Stimulated activated CD8-positive, alpha-beta memory T cell treated with anti-CD3 and anti-CD28 coated beads, Interleukin-2, amount 100 ng/mL, for 1 hour (primary cell): Measurements from ENCODE around the gene ITGAL.
"Not testable (repeated sequence)": the region's sequence is repeated elsewhere in the genome, so short reads cannot be mapped to it uniquely, and the experiment has no call there.

Experiments
- DNase-seq, 2 donors: peaks; one replicate each; pipeline ENCODE4 v3.0.0-alpha.2; 2020; ENCODE audit warnings: low read depth in 2 of 2

The ITGAL gene

DNA sequence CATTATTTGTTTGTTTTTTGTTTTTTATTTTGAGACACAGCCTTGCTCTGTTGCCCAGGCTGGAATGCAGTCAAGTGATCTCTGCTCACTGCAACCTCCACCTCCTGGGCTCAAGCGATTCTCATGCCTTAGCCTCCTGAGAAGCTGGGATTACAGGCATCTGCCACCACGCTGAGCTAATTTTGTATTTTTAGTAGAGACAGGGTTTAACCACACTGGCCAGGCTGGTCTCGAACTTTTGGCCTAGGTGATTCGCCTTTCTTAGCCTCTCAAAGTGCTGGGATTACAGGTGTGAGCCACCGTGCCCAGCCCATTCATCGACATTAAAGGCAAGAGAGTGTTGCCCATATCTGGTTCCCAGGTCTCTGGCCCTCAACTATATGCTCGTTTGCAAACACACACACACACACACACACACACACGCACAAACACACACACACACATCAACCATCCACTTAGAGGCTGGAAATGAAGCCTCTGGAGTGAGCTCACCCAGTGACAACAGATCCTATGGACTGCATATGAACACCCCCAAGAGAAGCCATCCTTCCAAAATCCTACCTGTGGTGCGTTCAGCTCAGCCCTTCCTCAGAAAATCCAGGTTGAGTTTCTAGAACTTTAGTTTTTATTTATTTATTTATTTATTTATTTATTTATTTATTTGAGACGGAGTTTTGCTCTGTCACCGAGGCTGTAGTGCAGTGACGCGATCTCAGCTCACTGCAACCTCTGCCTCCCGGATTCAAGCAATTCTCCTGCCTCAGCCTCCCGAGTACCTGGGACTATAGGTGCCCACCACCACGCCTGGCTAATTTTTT is 14.6 kb upstream of the ITGAL start:
- no peak for DNase-seq

DNA sequence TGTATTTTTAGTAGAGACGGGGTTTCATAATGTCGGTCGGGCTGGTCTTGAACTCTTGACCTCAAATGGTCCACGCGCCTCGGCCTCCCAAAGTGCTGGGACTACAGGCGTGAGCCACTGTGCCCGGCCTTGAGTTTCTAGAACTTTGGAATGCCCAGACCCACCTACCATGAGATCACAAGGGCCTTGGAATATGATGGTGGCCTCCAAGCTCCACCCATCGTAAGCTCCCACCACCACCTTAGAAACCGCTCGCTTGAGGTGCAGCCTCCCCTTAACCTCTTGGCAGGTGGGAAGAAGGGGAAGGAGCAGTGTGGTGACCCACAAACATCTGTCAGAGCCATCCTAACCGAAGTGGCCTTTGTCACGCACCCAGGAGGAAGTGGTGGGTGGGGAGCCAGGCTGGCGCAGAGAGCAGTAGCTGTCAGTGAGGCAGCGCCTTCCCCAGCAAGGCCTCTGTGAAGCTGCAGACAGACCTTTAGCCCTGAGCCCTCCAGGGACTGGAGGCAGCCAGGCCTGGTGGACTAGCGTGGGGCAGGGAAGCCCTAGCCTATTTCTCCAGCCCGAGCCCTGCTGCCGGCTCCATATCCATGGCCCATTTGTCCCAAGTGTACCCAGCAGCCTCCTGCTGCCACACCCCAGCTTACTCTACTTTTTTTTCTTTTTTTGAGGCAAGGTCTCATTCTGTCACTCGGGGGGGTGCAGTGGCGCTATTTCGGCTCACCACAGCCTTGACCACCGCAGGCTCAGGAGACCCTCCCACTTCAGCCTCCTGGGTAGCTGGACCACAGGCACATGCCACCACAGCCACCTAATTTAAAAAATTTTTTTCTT is 13.8 kb upstream of the ITGAL start:
- peak; percentile 44 to 57 for DNase-seq

DNA sequence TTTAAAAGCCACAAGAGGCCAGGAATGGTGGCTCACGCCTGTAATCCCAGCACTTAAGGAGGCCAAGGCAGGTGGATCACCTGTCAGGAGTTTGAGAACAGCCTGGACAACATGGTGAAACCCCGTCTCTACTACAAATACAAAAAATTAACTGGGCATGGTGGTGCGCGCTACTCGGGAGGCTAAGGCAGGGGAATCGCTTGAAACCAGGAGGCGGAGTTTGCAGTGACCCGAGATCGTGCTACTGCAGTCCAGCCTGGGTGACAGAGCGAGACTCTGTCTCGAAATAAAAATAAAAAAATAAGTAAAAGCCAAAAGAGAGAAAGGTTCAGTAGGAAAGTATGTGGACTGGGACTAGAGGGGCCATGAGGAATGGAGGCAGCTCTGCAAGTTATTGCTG is 13.1 kb upstream of the ITGAL start:
- DNase-seq = no peak

DNA sequence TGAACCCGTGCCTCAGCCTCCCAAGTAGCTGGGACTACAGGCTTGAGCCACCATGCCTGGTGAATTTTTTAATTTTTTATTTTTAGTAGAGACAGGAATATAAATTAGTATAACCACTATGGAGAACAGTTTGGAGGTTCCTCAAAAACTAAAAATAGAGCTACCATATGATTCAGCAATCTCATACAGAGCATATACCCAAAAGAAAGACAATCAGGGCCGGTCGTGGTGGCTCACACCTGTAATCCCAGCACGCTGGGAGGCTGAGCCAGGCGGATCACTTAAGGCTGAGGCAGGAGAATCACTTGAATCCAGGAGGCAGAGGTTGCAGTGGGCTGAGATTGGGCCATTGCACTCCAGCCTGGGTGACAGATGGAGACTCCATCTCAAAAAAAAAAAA is 11.1 kb upstream of the ITGAL start:
- not testable (repeated sequence) for DNase-seq

DNA sequence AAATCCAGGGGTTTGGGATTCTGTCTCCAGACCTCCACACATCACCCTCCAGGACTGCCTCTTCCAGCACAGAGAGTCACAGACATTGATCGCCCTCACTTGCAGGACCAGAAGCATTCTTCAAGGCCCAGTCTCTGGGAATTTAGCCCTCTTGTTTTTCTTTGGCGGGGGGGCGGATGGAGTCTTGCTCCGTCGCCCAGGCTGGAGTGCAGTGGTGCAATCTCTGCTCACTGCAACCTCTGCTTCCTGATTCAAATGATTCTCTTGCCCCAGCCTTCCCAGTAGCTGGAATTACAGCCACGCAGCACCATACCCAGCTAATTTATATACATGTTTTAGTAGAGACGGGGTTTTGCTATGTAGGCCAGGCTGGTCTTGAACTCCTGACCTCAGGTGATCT is 8.5 kb upstream of the ITGAL start:
- DNase-seq = no peak

DNA sequence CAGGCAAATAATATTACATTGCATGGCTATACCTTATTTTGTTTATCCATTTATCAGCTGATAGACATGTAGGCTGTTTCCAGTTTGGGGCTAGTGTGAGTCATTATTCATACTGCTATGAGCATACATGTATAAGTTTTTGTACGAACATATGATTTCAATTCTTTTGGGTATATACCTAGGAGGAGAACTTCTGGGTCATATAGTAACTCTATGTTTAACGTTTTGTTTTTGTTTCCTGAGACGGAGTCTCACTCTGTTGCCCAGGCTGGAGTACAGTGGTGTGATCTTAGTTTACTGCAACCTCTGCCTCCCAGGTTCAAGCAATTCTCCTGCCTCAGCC is 2.4 kb upstream of the ITGAL start:
- no peak for DNase-seq

DNA sequence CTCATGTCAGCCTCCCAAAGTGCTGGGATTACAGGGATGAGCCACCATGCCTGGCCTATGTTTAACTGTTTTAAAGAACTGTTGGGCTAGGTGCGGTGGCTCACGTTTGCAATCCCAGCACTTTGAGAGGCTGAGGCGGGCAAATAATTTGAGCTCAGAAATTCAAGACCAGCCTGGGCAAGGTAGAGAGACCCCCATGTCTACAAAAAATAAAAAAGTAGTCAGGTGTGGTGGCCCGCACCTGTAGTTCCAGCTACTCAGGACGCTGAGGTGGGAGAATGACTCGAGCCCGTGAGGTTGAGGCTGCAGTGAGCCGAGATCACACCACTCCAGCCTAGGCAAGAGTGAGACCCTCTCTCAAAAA is 1.9 kb upstream of the ITGAL start:
- no peak for DNase-seq

DNA sequence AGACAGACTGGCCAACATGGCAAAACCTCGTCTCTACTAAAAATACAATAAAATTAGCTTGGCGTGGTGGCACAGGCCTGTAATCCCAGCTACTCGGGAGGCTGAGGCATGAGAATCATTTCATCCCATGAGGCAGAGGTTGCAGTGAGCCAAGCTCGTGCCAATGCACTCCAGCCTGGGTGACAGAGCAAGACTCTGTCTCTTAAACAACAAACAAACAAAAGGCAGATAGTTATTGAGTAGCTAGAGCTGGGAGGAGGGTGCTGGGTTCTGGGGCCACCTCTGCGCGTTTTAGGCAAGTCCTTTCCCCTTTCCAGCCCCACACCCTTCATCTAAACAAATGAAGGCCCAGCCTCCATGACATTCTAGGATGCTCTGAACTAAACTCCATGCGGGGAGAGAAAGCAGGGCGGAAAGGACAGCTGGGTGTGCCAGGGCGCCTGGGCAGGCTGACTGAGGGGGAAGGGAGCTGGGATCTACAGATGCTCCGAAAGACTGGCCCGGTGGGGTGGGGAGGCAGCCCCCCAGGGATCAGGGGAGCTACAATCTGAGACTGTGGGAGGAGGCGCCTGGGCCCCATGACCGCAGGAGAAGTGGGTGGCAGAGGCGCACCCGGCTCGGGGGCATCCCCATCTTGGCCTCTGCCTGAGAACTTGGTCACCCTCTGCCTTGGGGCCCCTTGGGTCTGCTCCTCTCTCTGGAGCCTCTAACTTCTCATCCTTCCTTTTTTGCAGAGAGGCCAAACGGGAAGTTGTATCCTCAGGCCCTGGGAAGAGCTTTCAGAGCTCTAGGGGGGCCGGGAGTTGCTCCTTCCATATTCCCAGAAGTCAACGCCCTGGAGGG is 910 bp downstream of the ITGAL start:
- peak in 1 of 2 donors; percentile 26 for DNase-seq

DNA sequence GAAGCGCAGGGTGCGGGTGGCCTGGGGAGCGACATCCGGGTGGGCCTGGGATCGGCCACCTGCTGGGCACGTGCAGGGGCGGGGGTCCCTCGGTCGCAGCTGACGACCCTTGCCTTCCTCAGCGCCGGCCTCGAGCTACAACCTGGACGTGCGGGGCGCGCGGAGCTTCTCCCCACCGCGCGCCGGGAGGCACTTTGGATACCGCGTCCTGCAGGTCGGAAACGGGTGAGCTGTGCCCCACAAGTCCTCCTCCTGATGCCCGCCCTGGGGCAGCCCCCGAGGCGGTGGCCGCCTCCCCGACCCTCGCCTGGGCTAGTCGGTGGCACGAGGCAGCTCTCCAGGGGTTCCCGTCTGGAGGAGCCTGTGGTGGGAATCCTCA is 1.5 kb downstream of the ITGAL start:
- no peak for DNase-seq

DNA sequence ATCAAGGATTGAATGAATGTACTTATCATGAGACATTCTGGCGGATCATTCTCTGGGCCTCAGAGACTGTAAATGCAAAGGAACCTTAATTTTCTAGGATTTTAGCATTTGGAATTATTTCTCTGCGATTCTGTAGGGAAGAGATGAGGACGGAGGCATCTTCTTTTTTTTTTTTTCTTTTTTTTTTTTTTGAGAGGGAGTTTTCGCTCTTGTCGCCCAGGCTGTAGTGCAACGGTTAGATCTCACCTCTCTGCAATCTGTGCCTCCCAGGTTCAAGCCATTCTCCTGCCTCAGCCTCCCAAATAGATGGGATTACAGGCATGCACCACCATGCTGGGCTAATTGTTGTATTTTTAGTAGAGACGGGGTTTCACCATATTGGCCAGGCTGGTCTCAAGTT is 2.1 kb downstream of the ITGAL start:
- DNase-seq = no peak

DNA sequence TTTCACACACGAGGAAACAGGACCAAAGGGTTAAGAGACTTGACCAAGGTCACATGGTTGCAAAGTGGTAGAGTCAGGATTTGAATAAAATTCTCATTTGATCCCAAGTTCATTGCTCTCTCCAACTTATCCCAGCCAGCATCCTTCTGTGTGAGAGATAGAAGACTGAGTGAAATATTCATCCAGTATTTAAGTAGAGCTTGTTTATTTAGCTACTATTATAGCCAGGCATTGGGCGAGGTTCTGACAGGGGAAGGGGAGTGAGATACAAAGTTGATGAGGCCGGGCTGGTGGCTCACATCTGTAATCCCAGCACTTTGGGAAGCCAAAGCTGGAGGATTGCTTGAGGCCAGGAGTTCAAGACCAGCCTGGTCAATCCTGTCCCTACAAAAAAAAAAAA is 4.4 kb downstream of the ITGAL start:
- DNase-seq = no peak

DNA sequence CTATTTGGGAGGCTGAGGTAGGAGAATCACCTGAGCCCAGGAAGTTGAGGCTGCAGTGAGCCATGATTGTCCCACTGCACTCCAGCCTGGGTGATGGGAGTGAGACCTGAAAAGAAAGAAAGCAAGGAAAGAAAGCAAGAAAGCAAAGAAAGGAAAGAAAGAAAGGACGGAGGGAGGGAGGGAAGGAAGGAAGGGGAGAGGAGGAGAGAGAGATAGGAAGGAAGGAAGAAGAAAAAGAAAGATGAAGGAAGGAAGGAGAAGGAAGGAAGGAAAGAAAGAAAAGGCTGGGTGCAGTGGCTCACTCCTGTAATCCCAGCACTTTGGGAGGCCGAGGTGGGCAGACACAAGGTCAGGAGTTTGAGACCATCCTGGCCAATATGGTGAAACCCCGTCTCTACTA is 5.2 kb downstream of the ITGAL start:
- DNase-seq = not testable (repeated sequence)

DNA sequence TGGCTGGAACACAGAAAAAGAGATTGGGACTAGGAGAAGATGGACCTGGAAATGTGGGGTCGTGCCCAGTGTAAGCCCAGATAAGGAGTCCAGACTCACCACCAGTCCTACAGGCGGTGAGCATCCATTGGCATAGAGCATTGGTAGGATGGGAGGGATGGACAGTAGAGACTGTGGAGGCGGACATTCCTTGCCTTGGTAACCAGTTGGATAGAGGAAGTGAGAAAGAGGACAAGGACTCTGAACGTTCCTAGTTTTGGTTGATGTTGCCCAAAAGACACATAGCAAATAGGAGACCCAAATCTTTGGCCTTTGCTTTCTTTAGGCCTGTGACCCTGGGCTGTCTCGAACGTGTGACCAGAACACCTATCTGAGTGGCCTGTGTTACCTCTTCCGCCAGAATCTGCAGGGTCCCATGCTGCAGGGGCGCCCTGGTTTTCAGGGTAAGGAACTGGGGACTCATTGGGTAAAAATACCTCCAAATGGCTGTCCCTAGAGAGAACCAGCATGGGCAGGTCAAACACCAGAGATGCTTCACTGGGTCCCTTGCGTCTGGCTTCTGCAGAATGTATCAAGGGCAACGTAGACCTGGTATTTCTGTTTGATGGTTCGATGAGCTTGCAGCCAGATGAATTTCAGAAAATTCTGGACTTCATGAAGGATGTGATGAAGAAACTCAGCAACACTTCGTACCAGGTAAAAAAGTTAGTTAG is 6.4 kb downstream of the ITGAL start:
- no peak for DNase-seq

DNA sequence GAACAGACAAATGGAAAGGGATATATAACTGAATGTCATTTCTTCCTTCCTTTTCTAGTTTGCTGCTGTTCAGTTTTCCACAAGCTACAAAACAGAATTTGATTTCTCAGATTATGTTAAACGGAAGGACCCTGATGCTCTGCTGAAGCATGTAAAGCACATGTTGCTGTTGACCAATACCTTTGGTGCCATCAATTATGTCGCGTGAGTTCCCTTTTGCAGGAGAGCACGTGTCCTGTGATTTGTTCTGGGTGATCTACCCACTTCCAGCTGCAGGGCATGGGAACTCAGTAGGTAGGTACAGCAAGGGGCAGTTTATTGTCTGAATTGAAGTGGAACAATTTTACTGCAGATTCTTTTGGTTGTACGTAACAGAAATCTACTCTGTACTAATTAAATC is 8.8 kb downstream of the ITGAL start:
- no peak for DNase-seq

DNA sequence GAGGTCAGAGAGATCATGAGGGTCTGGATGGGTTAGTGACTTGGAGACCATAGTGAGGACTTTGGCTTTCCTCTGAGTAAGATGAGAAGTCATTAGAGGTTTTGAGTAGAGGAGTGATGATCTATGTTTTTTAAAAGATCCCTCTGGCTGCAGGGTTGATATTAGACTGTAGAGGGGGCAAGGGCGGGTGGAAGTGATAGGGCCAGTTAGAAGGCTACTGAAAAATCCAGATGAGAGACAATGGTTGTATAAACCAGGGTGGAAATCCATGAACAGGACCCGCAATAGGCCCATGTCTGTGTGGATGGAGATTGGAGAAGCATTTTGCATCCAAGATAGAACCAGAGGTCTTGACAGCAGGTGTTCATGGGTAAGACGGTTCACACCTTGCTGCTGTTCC is 9.8 kb downstream of the ITGAL start:
- DNase-seq = no peak

DNA sequence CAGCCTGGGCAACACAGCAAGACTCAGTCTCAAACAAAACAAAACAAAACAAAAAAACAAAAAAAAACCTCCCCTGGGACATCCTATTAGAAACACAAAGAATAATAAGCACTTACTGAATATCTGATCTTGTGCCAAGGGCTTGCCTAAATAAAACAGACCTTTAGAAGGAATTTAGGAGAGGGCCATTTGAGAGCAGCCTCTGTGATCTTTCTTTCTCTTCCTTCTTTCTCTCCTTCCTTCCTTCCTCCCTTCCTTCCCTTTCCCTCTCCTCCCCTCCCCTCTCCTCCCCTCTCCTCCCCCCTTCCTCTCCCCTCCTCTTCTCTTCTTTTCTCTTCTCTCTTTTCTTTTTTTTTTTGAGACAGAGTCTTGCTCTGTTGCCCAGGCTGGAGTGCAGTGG is 12.3 kb downstream of the ITGAL start:
- no peak for DNase-seq

DNA sequence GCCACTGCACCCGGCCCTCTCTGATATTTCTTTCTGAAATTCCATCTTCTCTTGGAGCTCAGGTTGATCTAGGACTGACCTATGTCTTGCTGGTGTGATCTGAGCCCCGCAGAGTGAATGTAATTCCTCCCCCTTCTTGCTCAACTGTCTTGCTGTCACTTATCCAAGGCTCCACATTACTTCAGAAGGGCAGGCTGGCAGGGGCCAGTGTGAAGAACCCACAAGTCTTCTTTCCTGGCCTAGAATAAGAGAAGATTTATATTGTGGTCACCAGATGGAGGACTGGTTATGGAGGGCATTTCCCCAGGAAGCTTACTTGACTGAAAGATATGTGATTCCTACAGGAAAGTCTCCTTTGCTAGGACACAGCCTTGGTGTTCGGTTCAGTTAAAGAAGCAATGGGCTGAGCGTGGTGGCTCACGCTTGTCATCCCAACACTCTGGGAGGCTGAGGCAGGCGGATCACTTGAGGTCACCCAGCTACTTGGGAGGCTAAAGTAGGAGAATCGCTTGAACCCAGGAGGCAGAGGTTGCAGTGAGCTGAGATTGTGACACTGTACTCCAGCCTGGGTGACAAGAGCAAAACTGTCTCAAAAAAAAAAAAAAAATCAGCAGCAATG is 13.4 kb downstream of the ITGAL start:
- DNase-seq = no peak

DNA sequence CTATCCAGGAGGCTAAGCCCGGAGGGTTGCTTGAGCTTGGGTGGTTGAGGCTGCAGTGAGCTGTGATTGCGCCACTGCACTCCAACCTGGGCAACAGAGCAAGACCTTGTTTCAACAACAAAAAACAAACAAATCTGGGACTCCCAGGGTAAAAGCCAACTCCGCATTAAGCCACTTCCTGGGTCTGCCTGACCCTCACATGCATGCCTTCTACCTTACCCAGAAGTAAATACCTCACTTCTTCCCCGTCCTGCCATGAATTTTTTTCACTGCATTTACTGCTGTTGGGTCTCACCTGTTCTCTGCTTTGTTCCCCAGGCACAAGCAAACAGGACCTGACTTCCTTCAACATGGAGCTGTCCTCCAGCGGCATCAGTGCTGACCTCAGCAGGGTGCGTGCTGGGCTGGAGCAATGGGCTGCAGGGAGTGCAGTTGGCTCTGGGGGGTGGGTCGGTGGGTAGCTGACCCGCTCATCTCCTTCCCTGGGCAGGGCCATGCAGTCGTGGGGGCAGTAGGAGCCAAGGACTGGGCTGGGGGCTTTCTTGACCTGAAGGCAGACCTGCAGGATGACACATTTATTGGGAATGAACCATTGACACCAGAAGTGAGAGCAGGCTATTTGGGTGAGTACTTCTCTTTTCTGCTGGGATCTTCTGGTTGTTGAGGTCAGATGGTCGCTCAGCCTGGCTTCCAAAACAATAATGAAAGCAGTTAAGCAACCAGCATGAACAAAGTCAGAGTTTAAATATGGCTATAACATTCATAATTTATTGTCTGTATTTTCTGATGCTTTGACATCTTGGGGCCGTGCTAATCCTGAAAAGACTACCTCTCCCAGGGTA is 16.4 kb downstream of the ITGAL start:
- DNase-seq = no peak

DNA sequence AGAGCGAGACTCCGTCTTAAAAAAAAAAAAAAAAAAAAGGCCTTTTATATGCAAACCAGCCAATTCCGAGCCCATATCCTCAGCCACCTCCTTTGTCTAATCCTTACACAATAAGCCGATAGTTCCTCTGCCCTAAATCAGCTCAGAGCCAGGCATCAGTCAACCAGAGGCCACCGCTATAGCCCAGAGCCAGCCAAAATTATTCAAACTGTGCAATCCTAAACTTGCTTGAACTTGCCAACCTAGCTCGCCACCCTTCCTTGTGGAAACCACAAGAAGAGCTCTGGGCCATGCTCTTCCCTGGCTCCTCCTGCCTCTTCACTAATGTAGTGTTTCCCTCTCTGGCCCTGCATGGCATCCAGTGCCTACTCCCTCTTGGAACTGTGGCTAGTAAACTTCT is 17.7 kb downstream of the ITGAL start:
- DNase-seq = no peak

DNA sequence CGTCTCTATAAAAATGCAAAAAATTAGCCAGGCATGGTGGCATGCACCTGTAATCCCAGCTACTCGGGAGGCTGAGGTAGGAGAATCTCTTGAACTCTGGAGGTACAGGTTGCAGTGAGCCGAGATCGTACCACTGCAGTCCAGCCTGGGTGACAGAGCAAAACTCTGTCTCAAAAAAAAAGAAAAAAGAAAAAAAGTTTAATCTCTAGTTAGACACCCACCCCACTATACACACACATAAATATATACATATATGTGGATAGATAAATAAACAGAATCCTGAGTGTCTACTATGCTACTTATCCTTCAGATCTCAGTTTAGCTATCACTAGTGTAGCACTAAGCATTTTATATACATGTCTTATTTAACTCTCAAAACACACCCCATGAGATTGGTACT is 18.7 kb downstream of the ITGAL start:
- DNase-seq = no peak
